ENCODE measurements around the gene ATP5PB.

Gene ATP5PB

GRCh38 chr1:111442457-111442856 lies 6.8 kb upstream of the ATP5PB start:
- in situ Hi-C loops (cut with HindIII; ENCODE audit: low pct_ligation_motif_present, low pct_unique_long_range_greater_than_20kb, low sequenced_read_pairs): no loop called here
- no peak for DNase-seq

GRCh38 chr1:111444031-111444430 lies 5.2 kb upstream of the ATP5PB start:
- no peak for DNase-seq

GRCh38 chr1:111446546-111446945 lies 2.7 kb upstream of the ATP5PB start:
- in situ Hi-C loops (cut with HindIII; ENCODE audit: low pct_ligation_motif_present, low pct_unique_long_range_greater_than_20kb, low sequenced_read_pairs): no loop called here
- DNase-seq: no peak

More at GRCh38 chr1:111444031-111444430, 5.2 kb upstream of the ATP5PB start:
- in situ Hi-C loops (cut with HindIII; ENCODE audit: low pct_ligation_motif_present, low pct_unique_long_range_greater_than_20kb, low sequenced_read_pairs): no loop called here

- in situ Hi-C loops (cut with HindIII; ENCODE audit: low pct_ligation_motif_present, low pct_unique_long_range_greater_than_20kb, low sequenced_read_pairs): no loop called here
- DNase-seq: no peak
Measured at GRCh38 chr1:111446967-111447892, 2.0 kb upstream of the ATP5PB start.

- peak; percentile 34 for DNase-seq
- in situ Hi-C loops (cut with HindIII; ENCODE audit: low pct_ligation_motif_present, low pct_unique_long_range_greater_than_20kb, low sequenced_read_pairs): no loop called here
Measured at GRCh38 chr1:111448482-111448917, 764 bp upstream of the ATP5PB start.

GRCh38 chr1:111449703-111450017 lies 396 bp downstream of the ATP5PB start:
- in situ Hi-C loops (cut with HindIII; ENCODE audit: low pct_ligation_motif_present, low pct_unique_long_range_greater_than_20kb, low sequenced_read_pairs): no loop called here
- no peak for DNase-seq

GRCh38 chr1:111450185-111450584 lies 921 bp downstream of the ATP5PB start:
- DNase-seq: no peak
- in situ Hi-C loops (cut with HindIII; ENCODE audit: low pct_ligation_motif_present, low pct_unique_long_range_greater_than_20kb, low sequenced_read_pairs): no loop called here

- DNase-seq: no peak
- in situ Hi-C loops (cut with HindIII; ENCODE audit: low pct_ligation_motif_present, low pct_unique_long_range_greater_than_20kb, low sequenced_read_pairs): no loop called here
Measured at GRCh38 chr1:111452581-111452980, 3.3 kb downstream of the ATP5PB start.

- DNase-seq: no peak
- in situ Hi-C loops (cut with HindIII; ENCODE audit: low pct_ligation_motif_present, low pct_unique_long_range_greater_than_20kb, low sequenced_read_pairs): no loop called here
Measured at GRCh38 chr1:111453706-111454105, 4.4 kb downstream of the ATP5PB start.

- DNase-seq: no peak
- in situ Hi-C loops (cut with HindIII; ENCODE audit: low pct_ligation_motif_present, low pct_unique_long_range_greater_than_20kb, low sequenced_read_pairs): no loop called here
Measured at GRCh38 chr1:111454859-111455641, 5.8 kb downstream of the ATP5PB start.

GRCh38 chr1:111455642-111456031 lies 6.4 kb downstream of the ATP5PB start:
- in situ Hi-C loops (cut with HindIII; ENCODE audit: low pct_ligation_motif_present, low pct_unique_long_range_greater_than_20kb, low sequenced_read_pairs): no loop called here
- DNase-seq: no peak

GRCh38 chr1:111461765-111462164 lies 12.5 kb downstream of the ATP5PB start:
- no peak for DNase-seq
- in situ Hi-C loops (cut with HindIII; ENCODE audit: low pct_ligation_motif_present, low pct_unique_long_range_greater_than_20kb, low sequenced_read_pairs): no loop called here

- in situ Hi-C loops (cut with HindIII; ENCODE audit: low pct_ligation_motif_present, low pct_unique_long_range_greater_than_20kb, low sequenced_read_pairs): no loop called here
- peak; percentile 2 for DNase-seq
Measured at GRCh38 chr1:111462370-111463028, 13.2 kb downstream of the ATP5PB start.

- peak; percentile 85 for DNase-seq
- in situ Hi-C loops (cut with HindIII; ENCODE audit: low pct_ligation_motif_present, low pct_unique_long_range_greater_than_20kb, low sequenced_read_pairs): no loop called here
Measured at GRCh38 chr1:111463029-111463683, 13.9 kb downstream of the ATP5PB start.

- DNase-seq: no peak
- in situ Hi-C loops (cut with HindIII; ENCODE audit: low pct_ligation_motif_present, low pct_unique_long_range_greater_than_20kb, low sequenced_read_pairs): no loop called here
Measured at GRCh38 chr1:111465754-111466153, 16.5 kb downstream of the ATP5PB start.

- in situ Hi-C loops (cut with HindIII; ENCODE audit: low pct_ligation_motif_present, low pct_unique_long_range_greater_than_20kb, low sequenced_read_pairs): no loop called here
- no peak for DNase-seq
Measured at GRCh38 chr1:111466480-111466879, 17.2 kb downstream of the ATP5PB start.

GRCh38 chr1:111467865-111468716 lies 18.8 kb downstream of the ATP5PB start:
- in situ Hi-C loops (cut with HindIII; ENCODE audit: low pct_ligation_motif_present, low pct_unique_long_range_greater_than_20kb, low sequenced_read_pairs): no loop called here
- DNase-seq: no peak

GRCh38 chr1:111468717-111469100 lies 19.4 kb downstream of the ATP5PB start:
- no peak for DNase-seq
- in situ Hi-C loops (cut with HindIII; ENCODE audit: low pct_ligation_motif_present, low pct_unique_long_range_greater_than_20kb, low sequenced_read_pairs): no loop called here

Measured in ACHN (cell line).